SK-N-SH treated with all-trans-retinoic acid at 6 μM for 48 hours (cell line): ENCODE measurements around the gene GLIS1.

Experiments used
- GLIS3 ChIP-seq: fragments of 250-450 bp; sonication (Bioruptor Pico); IDR thresholded peaks from 2 replicates; pipeline ENCODE4 v1.5.0; 2020; ENCODE audit warnings: mild to moderate bottlenecking, moderate library complexity
- SNAI2 ChIP-seq: fragments of 250-450 bp; sonication (Bioruptor Pico); IDR thresholded peaks from 2 replicates; pipeline ENCODE4 v1.5.0; 2020; ENCODE audit warnings: mild to moderate bottlenecking, moderate library complexity
- TCF4 ChIP-seq: fragments of 250-450 bp; sonication (Bioruptor Pico); IDR thresholded peaks from 2 replicates; pipeline ENCODE4 v1.8.0; 2021; ENCODE audit warnings: mild to moderate bottlenecking, moderate library complexity, borderline replicate concordance
- TOX ChIP-seq: fragments of 250-450 bp; sonication (Bioruptor Pico); IDR thresholded peaks from 2 replicates; pipeline ENCODE4 v1.8.0; 2021; ENCODE audit warnings: mild to moderate bottlenecking, moderate library complexity, borderline replicate concordance
- ZC3H10 ChIP-seq: fragments of 250-450 bp; sonication (Bioruptor Pico); IDR thresholded peaks from 2 replicates; pipeline ENCODE4 v1.5.1; 2021; ENCODE audit warnings: mild to moderate bottlenecking, moderate library complexity
- ZNF565 ChIP-seq: fragments of 450-650 bp; formaldehyde crosslinking; conservative IDR thresholded peaks from 2 replicates; pipeline ENCODE4 v1.5.0; 2020; ENCODE audit warnings: low read depth, mild to moderate bottlenecking, moderate library complexity
- ZNF8 ChIP-seq: fragments of 450-650 bp; formaldehyde crosslinking; IDR thresholded peaks from 2 replicates; pipeline ENCODE4 v1.5.0; 2020; ENCODE audit warnings: mild to moderate bottlenecking, moderate library complexity
- TF ChIP-seq, protein P1 (sequence below): fragments of 250-450 bp; sonication (Bioruptor Pico); IDR thresholded peaks from 2 replicates; pipeline ENCODE4 v1.8.0; 2020; ENCODE audit warnings: mild to moderate bottlenecking, moderate library complexity, borderline replicate concordance
- TF ChIP-seq, protein P2 (sequence below): fragments of 250-450 bp; sonication (Bioruptor Pico); IDR thresholded peaks from 2 replicates; pipeline ENCODE4 v1.5.1; 2020; ENCODE audit warnings: low read depth, mild to moderate bottlenecking, moderate library complexity
- TF ChIP-seq, protein P3 (sequence below): fragments of 250-450 bp; sonication (Bioruptor Pico); IDR thresholded peaks from 2 replicates; pipeline ENCODE4 v1.5.1; 2021; ENCODE audit warnings: mild to moderate bottlenecking, moderate library complexity
- TF ChIP-seq, protein P4 (sequence below): fragments of 250-450 bp; sonication (Bioruptor Pico); IDR thresholded peaks from 2 replicates; pipeline ENCODE4 v1.8.0; 2021; ENCODE audit warnings: low read depth, mild to moderate bottlenecking, moderate library complexity, borderline replicate concordance
- TF ChIP-seq, protein P5 (sequence below): fragments of 250-450 bp; sonication (Bioruptor Pico); IDR thresholded peaks from 2 replicates; pipeline ENCODE4 v1.5.0; 2020; ENCODE audit warnings: mild to moderate bottlenecking, moderate library complexity

DNA sequence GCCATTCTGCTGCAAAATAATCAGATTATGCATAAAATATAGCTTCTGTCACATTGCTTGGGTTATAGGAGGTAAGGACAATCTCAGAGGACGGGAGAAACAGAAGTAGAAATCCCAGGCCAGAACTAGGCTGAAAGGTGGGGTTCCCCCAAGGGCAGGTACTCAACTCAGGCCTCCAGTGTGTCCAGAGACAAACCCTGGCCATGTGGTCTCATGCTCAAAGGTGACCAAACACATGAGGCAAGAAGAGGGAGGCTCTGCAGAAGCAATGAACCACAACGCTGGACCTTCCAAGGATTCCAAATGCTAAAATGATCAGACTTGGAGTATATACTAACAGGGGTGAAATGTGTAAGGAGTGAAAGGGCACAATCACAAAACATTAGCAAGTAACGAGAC, 176.0 kb downstream of the GLIS1 start:
- TF ChIP-seq, protein P1, sequence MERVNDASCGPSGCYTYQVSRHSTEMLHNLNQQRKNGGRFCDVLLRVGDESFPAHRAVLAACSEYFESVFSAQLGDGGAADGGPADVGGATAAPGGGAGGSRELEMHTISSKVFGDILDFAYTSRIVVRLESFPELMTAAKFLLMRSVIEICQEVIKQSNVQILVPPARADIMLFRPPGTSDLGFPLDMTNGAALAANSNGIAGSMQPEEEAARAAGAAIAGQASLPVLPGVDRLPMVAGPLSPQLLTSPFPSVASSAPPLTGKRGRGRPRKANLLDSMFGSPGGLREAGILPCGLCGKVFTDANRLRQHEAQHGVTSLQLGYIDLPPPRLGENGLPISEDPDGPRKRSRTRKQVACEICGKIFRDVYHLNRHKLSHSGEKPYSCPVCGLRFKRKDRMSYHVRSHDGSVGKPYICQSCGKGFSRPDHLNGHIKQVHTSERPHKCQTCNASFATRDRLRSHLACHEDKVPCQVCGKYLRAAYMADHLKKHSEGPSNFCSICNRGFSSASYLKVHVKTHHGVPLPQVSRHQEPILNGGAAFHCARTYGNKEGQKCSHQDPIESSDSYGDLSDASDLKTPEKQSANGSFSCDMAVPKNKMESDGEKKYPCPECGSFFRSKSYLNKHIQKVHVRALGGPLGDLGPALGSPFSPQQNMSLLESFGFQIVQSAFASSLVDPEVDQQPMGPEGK (CRISPR knock-in tag) = no peak
- TF ChIP-seq, protein P2, sequence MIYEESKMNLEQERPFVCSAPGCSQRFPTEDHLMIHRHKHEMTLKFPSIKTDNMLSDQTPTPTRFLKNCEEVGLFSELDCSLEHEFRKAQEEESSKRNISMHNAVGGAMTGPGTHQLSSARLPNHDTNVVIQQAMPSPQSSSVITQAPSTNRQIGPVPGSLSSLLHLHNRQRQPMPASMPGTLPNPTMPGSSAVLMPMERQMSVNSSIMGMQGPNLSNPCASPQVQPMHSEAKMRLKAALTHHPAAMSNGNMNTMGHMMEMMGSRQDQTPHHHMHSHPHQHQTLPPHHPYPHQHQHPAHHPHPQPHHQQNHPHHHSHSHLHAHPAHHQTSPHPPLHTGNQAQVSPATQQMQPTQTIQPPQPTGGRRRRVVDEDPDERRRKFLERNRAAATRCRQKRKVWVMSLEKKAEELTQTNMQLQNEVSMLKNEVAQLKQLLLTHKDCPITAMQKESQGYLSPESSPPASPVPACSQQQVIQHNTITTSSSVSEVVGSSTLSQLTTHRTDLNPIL (CRISPR knock-in tag) = no peak
- TF ChIP-seq TCF4 (CRISPR knock-in tag) (no peak), ZNF8 (CRISPR knock-in tag) (no peak), TOX (CRISPR knock-in tag) (no peak), ZNF565 (CRISPR knock-in tag) (no peak), GLIS3 (no peak), SNAI2 (no peak), ZC3H10 (CRISPR knock-in tag) (no peak)
- TF ChIP-seq, protein P3, sequence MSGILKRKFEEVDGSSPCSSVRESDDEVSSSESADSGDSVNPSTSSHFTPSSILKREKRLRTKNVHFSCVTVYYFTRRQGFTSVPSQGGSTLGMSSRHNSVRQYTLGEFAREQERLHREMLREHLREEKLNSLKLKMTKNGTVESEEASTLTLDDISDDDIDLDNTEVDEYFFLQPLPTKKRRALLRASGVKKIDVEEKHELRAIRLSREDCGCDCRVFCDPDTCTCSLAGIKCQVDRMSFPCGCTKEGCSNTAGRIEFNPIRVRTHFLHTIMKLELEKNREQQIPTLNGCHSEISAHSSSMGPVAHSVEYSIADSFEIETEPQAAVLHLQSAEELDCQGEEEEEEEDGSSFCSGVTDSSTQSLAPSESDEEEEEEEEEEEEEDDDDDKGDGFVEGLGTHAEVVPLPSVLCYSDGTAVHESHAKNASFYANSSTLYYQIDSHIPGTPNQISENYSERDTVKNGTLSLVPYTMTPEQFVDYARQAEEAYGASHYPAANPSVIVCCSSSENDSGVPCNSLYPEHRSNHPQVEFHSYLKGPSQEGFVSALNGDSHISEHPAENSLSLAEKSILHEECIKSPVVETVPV (CRISPR knock-in tag) = no peak
- TF ChIP-seq, protein P4, sequence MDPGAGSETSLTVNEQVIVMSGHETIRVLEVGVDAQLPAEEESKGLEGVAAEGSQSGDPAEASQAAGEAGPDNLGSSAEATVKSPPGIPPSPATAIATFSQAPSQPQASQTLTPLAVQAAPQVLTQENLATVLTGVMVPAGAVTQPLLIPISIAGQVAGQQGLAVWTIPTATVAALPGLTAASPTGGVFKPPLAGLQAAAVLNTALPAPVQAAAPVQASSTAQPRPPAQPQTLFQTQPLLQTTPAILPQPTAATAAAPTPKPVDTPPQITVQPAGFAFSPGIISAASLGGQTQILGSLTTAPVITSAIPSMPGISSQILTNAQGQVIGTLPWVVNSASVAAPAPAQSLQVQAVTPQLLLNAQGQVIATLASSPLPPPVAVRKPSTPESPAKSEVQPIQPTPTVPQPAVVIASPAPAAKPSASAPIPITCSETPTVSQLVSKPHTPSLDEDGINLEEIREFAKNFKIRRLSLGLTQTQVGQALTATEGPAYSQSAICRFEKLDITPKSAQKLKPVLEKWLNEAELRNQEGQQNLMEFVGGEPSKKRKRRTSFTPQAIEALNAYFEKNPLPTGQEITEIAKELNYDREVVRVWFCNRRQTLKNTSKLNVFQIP (CRISPR knock-in tag) = no peak
- TF ChIP-seq, protein P5, sequence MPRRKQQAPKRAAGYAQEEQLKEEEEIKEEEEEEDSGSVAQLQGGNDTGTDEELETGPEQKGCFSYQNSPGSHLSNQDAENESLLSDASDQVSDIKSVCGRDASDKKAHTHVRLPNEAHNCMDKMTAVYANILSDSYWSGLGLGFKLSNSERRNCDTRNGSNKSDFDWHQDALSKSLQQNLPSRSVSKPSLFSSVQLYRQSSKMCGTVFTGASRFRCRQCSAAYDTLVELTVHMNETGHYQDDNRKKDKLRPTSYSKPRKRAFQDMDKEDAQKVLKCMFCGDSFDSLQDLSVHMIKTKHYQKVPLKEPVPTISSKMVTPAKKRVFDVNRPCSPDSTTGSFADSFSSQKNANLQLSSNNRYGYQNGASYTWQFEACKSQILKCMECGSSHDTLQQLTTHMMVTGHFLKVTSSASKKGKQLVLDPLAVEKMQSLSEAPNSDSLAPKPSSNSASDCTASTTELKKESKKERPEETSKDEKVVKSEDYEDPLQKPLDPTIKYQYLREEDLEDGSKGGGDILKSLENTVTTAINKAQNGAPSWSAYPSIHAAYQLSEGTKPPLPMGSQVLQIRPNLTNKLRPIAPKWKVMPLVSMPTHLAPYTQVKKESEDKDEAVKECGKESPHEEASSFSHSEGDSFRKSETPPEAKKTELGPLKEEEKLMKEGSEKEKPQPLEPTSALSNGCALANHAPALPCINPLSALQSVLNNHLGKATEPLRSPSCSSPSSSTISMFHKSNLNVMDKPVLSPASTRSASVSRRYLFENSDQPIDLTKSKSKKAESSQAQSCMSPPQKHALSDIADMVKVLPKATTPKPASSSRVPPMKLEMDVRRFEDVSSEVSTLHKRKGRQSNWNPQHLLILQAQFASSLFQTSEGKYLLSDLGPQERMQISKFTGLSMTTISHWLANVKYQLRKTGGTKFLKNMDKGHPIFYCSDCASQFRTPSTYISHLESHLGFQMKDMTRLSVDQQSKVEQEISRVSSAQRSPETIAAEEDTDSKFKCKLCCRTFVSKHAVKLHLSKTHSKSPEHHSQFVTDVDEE (CRISPR knock-in tag) = no peak
